H1 (cell line): Measurements from ENCODE around the gene ASCC1. TPM values are rescaled to one million over a fixed set of nuclear protein-coding genes. Genes with fewer than 3 reads are reported as not detected.

ENCODE experiments used
- CTCF ChIA-PET: fragments of 300-600 bp; sonication (Branson Sonifier 250); formaldehyde crosslinking; loops from one replicate; lab custom pipeline; 2021; ENCODE audit not compliant: partially characterized antibody; lab: Charles Lee
- POLR2A ChIA-PET: fragments of 300-600 bp; sonication (Branson Sonifier 250); formaldehyde crosslinking; loops from one replicate; lab custom pipeline; 2021; ENCODE audit warnings: inconsistent platforms; ENCODE audit not compliant: partially characterized antibody; lab: Charles Lee
- DNase-seq, 2 experiments: peaks; one replicate each; pipeline versions ENCODE4 v3.0.0 to v3.0.0-alpha.2; 2010 to 2022; ENCODE audit warnings: low spot score in 2 of 2, low read depth in 1 of 2, mixed read lengths in 1 of 2
- FAIRE-seq: peaks from 2 replicates; lab custom pipeline; 2011; peaks lifted over from hg19 to GRCh38; lab: Jason Lieb, UNC
- H2AFZ ChIP-seq: 2 replicates; pipeline ENCODE4 v1.8.1; 2012; ENCODE audit warnings: low read length, inconsistent platforms
- H2AK5ac ChIP-seq: 2 replicates; pipeline ENCODE4 v1.6.1; 2013; ENCODE audit warnings: low read depth, low read length
- H2BK120ac ChIP-seq: replicated peaks from 2 replicates; pipeline ENCODE3; 2013; ENCODE audit warnings: low read depth, low read length, inconsistent platforms
- H2BK12ac ChIP-seq: 2 replicates; pipeline ENCODE4 v1.6.1; 2013; ENCODE audit warnings: low read depth, low read length
- H2BK15ac ChIP-seq: 2 replicates; pipeline ENCODE4 v1.6.1; 2013; ENCODE audit warnings: low read length
- H2BK20ac ChIP-seq: 2 replicates; pipeline ENCODE4 v1.6.1; 2013; ENCODE audit warnings: low read length
- H2BK5ac ChIP-seq: 2 replicates; pipeline ENCODE4 v1.6.1; 2013; ENCODE audit warnings: low read depth, low read length
- H3K14ac ChIP-seq: 2 replicates; pipeline ENCODE4 v1.6.1; 2013; ENCODE audit warnings: inconsistent platforms; ENCODE audit not compliant: insufficient read length
- H3K18ac ChIP-seq: 2 replicates; pipeline ENCODE4 v1.6.1; 2013; ENCODE audit warnings: low read length; ENCODE audit errors: extremely low read depth
- H3K23ac ChIP-seq: 2 replicates; pipeline ENCODE4 v1.6.1; 2013; ENCODE audit warnings: inconsistent platforms; ENCODE audit not compliant: insufficient read length
- H3K23me2 ChIP-seq: 2 replicates; pipeline ENCODE4 v1.6.1; 2013; ENCODE audit warnings: low read depth, low read length
- H3K27ac ChIP-seq: 2 replicates; pipeline ENCODE4 v1.6.1; 2011; ENCODE audit warnings: low read depth, low read length, inconsistent platforms
- H3K27me3 ChIP-seq, 4 experiments: replicated peaks in 1 of 4; 1 replicate in 1 of 4; 2 replicates in 3 of 4; pipeline versions ENCODE4 v1.6.1 to v1.8.1; 2011 to 2013; ENCODE audit warnings: low read length in 3 of 4, mild to moderate bottlenecking in 3 of 4, inconsistent platforms in 2 of 4, mixed read lengths in 2 of 4, moderate library complexity in 1 of 4; ENCODE audit not compliant: control insufficient read depth in 3 of 4, insufficient read depth in 3 of 4; ENCODE audit errors: extremely low read depth in 1 of 4
- H3K36me3 ChIP-seq, 4 experiments: 2 replicates each; pipeline versions ENCODE4 v1.6.1 to v1.8.1; 2011 to 2013; ENCODE audit warnings: mild to moderate bottlenecking in 4 of 4, low read length in 3 of 4, moderate library complexity in 2 of 4, control low read depth in 1 of 4, inconsistent platforms in 1 of 4; ENCODE audit not compliant: insufficient read depth in 4 of 4, control insufficient read depth in 2 of 4
- H3K4ac ChIP-seq: replicated peaks from 2 replicates; pipeline ENCODE3; 2013; ENCODE audit warnings: low read length, low read depth, mixed read lengths, inconsistent platforms; ENCODE audit not compliant: insufficient read length
- H3K4me1 ChIP-seq, 4 experiments: replicated peaks in 1 of 4; 1 replicate in 1 of 4; 2 replicates in 3 of 4; pipeline versions ENCODE4 v1.6.1 to v1.8.1; 2011 to 2013; ENCODE audit warnings: low read length in 3 of 4, inconsistent platforms in 2 of 4, mixed read lengths in 1 of 4; ENCODE audit not compliant: insufficient read depth in 4 of 4, control insufficient read depth in 3 of 4
- H3K4me2 ChIP-seq, 2 experiments: 2 replicates each; pipeline versions ENCODE4 v1.6.1 to v1.8.1; 2011 to 2013; ENCODE audit warnings: low read depth in 2 of 2, low read length in 2 of 2, control low read depth in 1 of 2, inconsistent platforms in 1 of 2, mild to moderate bottlenecking in 1 of 2; ENCODE audit not compliant: insufficient read depth in 1 of 2
- H3K4me3 ChIP-seq, 4 experiments: fragments of 200-600, 300-600 bp in 1 of 4; sonication (generic), shearing (Covaris generic), sonication (Bioruptor Twin) in 1 of 4; 2 replicates each; pipeline versions ENCODE4 v1.5.1 to v1.8.1; 2011 to 2016; ENCODE audit warnings: low read length in 4 of 4, low read depth in 3 of 4, control low read depth in 2 of 4, inconsistent platforms in 2 of 4, mild to moderate bottlenecking in 2 of 4, mixed read lengths in 1 of 4, moderate library complexity in 1 of 4; ENCODE audit not compliant: insufficient read depth in 2 of 4; ENCODE audit errors: extremely low read depth in 1 of 4
- H3K56ac ChIP-seq: replicated peaks from 2 replicates; pipeline ENCODE3; 2013; ENCODE audit warnings: low read depth, mild to moderate bottlenecking, mixed read lengths, low read length, inconsistent platforms; ENCODE audit not compliant: insufficient read length
- H3K79me1 ChIP-seq: 2 replicates; pipeline ENCODE4 v1.6.1; 2013; ENCODE audit warnings: low read depth, low read length, control low read depth
- H3K79me2 ChIP-seq, 2 experiments: 2 replicates each; pipeline versions ENCODE4 v1.6.1 to v1.8.1; 2012 to 2013; ENCODE audit warnings: low read length in 2 of 2, mild to moderate bottlenecking in 2 of 2, inconsistent platforms in 1 of 2; ENCODE audit not compliant: insufficient read depth in 2 of 2, control insufficient read depth in 1 of 2
- H3K9ac ChIP-seq, 4 experiments: replicated peaks in 1 of 4; 1 replicate in 1 of 4; 2 replicates in 3 of 4; pipeline versions ENCODE4 v1.6.1 to v1.8.1; 2011 to 2013; ENCODE audit warnings: low read depth in 3 of 4, low read length in 3 of 4, control low read depth in 2 of 4, mild to moderate bottlenecking in 2 of 4, moderate library complexity in 2 of 4, inconsistent platforms in 1 of 4; ENCODE audit errors: extremely low read depth in 1 of 4
- H3K9me3 ChIP-seq, 2 experiments: 2 replicates each; pipeline versions ENCODE4 v1.6.1 to v1.8.1; 2012 to 2013; ENCODE audit warnings: mild to moderate bottlenecking in 2 of 2, moderate library complexity in 2 of 2, control low read depth in 1 of 2, inconsistent platforms in 1 of 2, low read depth in 1 of 2, low read length in 1 of 2, mixed read lengths in 1 of 2; ENCODE audit not compliant: insufficient read depth in 2 of 2
- H4K20me1 ChIP-seq, 2 experiments: replicated peaks in 1 of 2; 2 replicates each; pipeline versions ENCODE3 to v1.8.1; 2011 to 2013; ENCODE audit warnings: inconsistent platforms in 2 of 2, low read length in 2 of 2, mild to moderate bottlenecking in 1 of 2; ENCODE audit not compliant: insufficient read depth in 2 of 2, control insufficient read depth in 1 of 2
- H4K5ac ChIP-seq: 2 replicates; pipeline ENCODE4 v1.6.1; 2013; ENCODE audit warnings: low read length, low read depth, mixed read lengths, inconsistent platforms; ENCODE audit not compliant: insufficient read length
- H4K8ac ChIP-seq: 2 replicates; pipeline ENCODE4 v1.8.0; 2013; ENCODE audit warnings: mild to moderate bottlenecking, moderate library complexity, low read length, inconsistent platforms; ENCODE audit not compliant: insufficient read depth; ENCODE audit errors: extremely low read depth
- H4K91ac ChIP-seq: replicated peaks from 2 replicates; pipeline ENCODE3; 2013; ENCODE audit warnings: low read length, mixed read lengths, inconsistent platforms; ENCODE audit not compliant: insufficient read length
- CREB1 ChIP-seq: IDR thresholded peaks from 2 replicates; pipeline ENCODE4 v1.6.1; 2012; ENCODE audit warnings: inconsistent platforms
- GTF2F1 ChIP-seq: IDR thresholded peaks from 2 replicates; pipeline ENCODE4 v1.6.1; 2012; ENCODE audit warnings: low read depth, low read length, improper control_type of control experiment, borderline replicate concordance
- JUND ChIP-seq: IDR thresholded peaks from 2 replicates; pipeline ENCODE4 v1.6.1; 2011; ENCODE audit warnings: mild to moderate bottlenecking, improper control_type of control experiment, low read length
- RXRA ChIP-seq: IDR thresholded peaks from 2 replicates; pipeline ENCODE4 v1.6.1; 2011; ENCODE audit warnings: low read depth, mild to moderate bottlenecking, low read length, moderate library complexity; ENCODE audit not compliant: insufficient read depth
- SAP30 ChIP-seq: fragments of 300-600 bp; sonication (generic); IDR thresholded peaks from 2 replicates; pipeline ENCODE4 v1.7.1; 2012; ENCODE audit warnings: low read length, moderate library complexity, mild to moderate bottlenecking, inconsistent platforms; ENCODE audit not compliant: insufficient read depth, insufficient replicate concordance
- SIN3A ChIP-seq, 2 experiments: IDR thresholded peaks in 1 of 2; conservative IDR thresholded peaks in 1 of 2; 2 replicates each; pipeline ENCODE4 v1.6.1; 2011 to 2012; ENCODE audit warnings: low read length in 2 of 2, improper control_type of control experiment in 1 of 2, low read depth in 1 of 2, mild to moderate bottlenecking in 1 of 2
- SP2 ChIP-seq: IDR thresholded peaks from 2 replicates; pipeline ENCODE4 v1.6.1; 2012; ENCODE audit warnings: mild to moderate bottlenecking, low read length, inconsistent platforms
- TAF1 ChIP-seq: IDR thresholded peaks from 2 replicates; pipeline ENCODE4 v1.6.1; 2011; ENCODE audit warnings: mild to moderate bottlenecking, low read depth, low read length
- TAF7 ChIP-seq: optimal IDR thresholded peaks from 2 replicates; pipeline ENCODE3; 2011; ENCODE audit warnings: low read depth, mild to moderate bottlenecking, inconsistent platforms, low read length, moderate library complexity, borderline replicate concordance
- TCF12 ChIP-seq: IDR thresholded peaks from 2 replicates; pipeline ENCODE4 v1.6.1; 2011; ENCODE audit warnings: low read depth, mild to moderate bottlenecking, low read length
- YY1 ChIP-seq: IDR thresholded peaks from 2 replicates; pipeline ENCODE4 v1.6.1; 2011; ENCODE audit warnings: low read depth, mild to moderate bottlenecking, low read length
- WGBS, 2 experiments: shearing (Covaris generic) in 1 of 2; methylation state at CpG; one replicate each; pipeline versions ENCODE4 v1.1.6 to v1.1.7; 2013 to 2015; ENCODE audit warnings: low lambda C conversion rate in 2 of 2, mixed read lengths in 2 of 2, inconsistent platforms in 1 of 2, low coverage in 1 of 2, missing lambda C conversion rate in 1 of 2; ENCODE audit not compliant: insufficient replicate concordance in 2 of 2, insufficient coverage in 1 of 2, insufficient read length in 1 of 2; ENCODE audit errors: extremely low coverage in 1 of 2, missing lambda C conversion rate in 1 of 2; 5-methylcytosine and 5-hydroxymethylcytosine counted together
- polyA plus RNA-seq, 7 experiments: library from polyadenylated mRNA; depleted of rRNA in 3 of 7; stranded (reverse) in 5 of 7; unstranded in 2 of 7; fragments of >200 nt in 5 of 7; fragments of 200-250 nt in 2 of 7; gene quantifications; 1 replicate in 5 of 7; 2 replicates in 1 of 7; 4 replicates in 1 of 7; pipeline versions ENCODE4 v1.2.1 to v1.2.3, GENCODE V29; 2011 to 2013; ENCODE audit warnings: missing spikeins in 2 of 7, mixed read lengths in 2 of 7
- total RNA-seq: library from RNA; stranded (reverse); fragmentation: NEBNext Ultra II Directional; extraction: Animal tissue kit (Norgen Biotek cat#: 25700); gene quantifications from 2 replicates; pipeline ENCODE4 v1.2.1, GENCODE V29; 2021
- TF ChIP-seq, protein P1 (sequence below): IDR thresholded peaks from 2 replicates; pipeline ENCODE4 v1.6.1; 2011; ENCODE audit warnings: low read depth, mild to moderate bottlenecking, low read length; ENCODE audit not compliant: insufficient read depth

The ASCC1 gene
- total and polyA plus RNA-seq, 2 of the 8 experiments (the other 6 are each of a cell fraction or from before 2014, with no cell fraction given), result 25.6 to 35.8 TPM

- H3K27ac ChIP-seq, result no peak overlapping the region
- H2BK20ac ChIP-seq, result no peak overlapping the region
- 36% methylated on average over 12 of the region's 12 CpGs; no CpG with 5 or more reads in 1 of the 2 experiments for WGBS, 2 experiments
- H3K14ac ChIP-seq, result no peak overlapping the region
- peak; percentile 85 to 97 for DNase-seq
- no peak overlapping the region for H4K5ac ChIP-seq
- no peak overlapping the region for H3K4ac ChIP-seq
- peaks cover 0 to 2% (median 0%) of the 10 kb centered on the region in 4 experiments; a peak in 2 of 7 replicates for H3K4me1 ChIP-seq
- H3K18ac ChIP-seq, result no peak overlapping the region
- FAIRE-seq, result peak; percentile 97
- H3K23me2 ChIP-seq, result no peaks in the 10 kb centered on the region
- H4K20me1 ChIP-seq, result peaks cover 0 to 2% of the 10 kb centered on the region in 2 experiments
- H3K4me2 ChIP-seq, result no peak overlapping the region
- CTCF ChIA-PET, result interaction anchor here (0.6 to 9.8 kb wide), 51 partner anchors 9 to 705 kb away, joined by 3 to 100 read pairs (median 4); partner anchors contain the start of genes CHST3, DDIT4 and SPOCK2
- 0 out of 4 replicates have a peak, but pooled peaks cover 0 to 4% of the 10 kb centered on the region in 2 experiments for H3K9me3 ChIP-seq
- no peaks in the 10 kb centered on the region for H3K79me1 ChIP-seq
- H2BK15ac ChIP-seq, result no peak overlapping the region
- H4K8ac ChIP-seq, result no peak overlapping the region
- POLR2A ChIA-PET, result interaction anchor here (0.6 to 1.6 kb wide), 2 partner anchors 181 to 279 kb away, joined by 3 read pairs; no protein-coding TSS in a partner anchor
- no peaks in the 10 kb centered on the region for H3K79me2 ChIP-seq
- no peak overlapping the region for H3K56ac ChIP-seq
- no peak overlapping the region for H3K23ac ChIP-seq
- H2BK120ac ChIP-seq, result no peak overlapping the region
- H2AK5ac ChIP-seq, result no peak overlapping the region
- H2BK12ac ChIP-seq, result no peak overlapping the region
- no peak overlapping the region for H3K9ac ChIP-seq
- no peak overlapping the region for H4K91ac ChIP-seq
- no peaks in the 10 kb centered on the region for H3K27me3 ChIP-seq
- no peak overlapping the region for H3K4me3 ChIP-seq
- H3K36me3 ChIP-seq, result no peaks in the 10 kb centered on the region
- no peak overlapping the region for H2AFZ ChIP-seq
- no peak overlapping the region for H2BK5ac ChIP-seq
- TF ChIP-seq GTF2F1 (no peak), JUND (peak; percentile 84), CREB1 (peak; percentile 75), SIN3A (conservative IDR thresholded peaks at IDR 0.05 in 1 of 2, IDR thresholded peaks at IDR 0.05 in 1 of 2; ENCODE audit: low read depth in 1 of 2, low read length in 2 of 2) (peak in 1 of 2 experiments; percentile 66; a peak in 1 of 4 replicates), SP2 (no peak), RXRA (no peak), TAF7 (peak; percentile 48), TCF12 (0 out of 2 replicates have a peak, but pooled peaks have one; percentile 17), TAF1 (0 out of 2 replicates have a peak, but pooled peaks have one; percentile 24), SAP30 (no peak), YY1 (peak; percentile 46; the same call in 1 of the 2 replicates)
- TF ChIP-seq, protein P1, sequence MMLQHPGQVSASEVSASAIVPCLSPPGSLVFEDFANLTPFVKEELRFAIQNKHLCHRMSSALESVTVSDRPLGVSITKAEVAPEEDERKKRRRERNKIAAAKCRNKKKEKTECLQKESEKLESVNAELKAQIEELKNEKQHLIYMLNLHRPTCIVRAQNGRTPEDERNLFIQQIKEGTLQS, result peak; percentile 84
Measured at GRCh38 chr10:72048450-72049124, 167.5 kb downstream of the ASCC1 start.
